ENCODE measurements around the gene INMT. TPM values are rescaled to one million over a fixed set of nuclear protein-coding genes. Genes with fewer than 3 reads are reported as not detected.

The INMT gene
- total and polyA plus RNA-seq, 2 experiments from 2014 or later: 0.79 to 1.1 TPM

DNA sequence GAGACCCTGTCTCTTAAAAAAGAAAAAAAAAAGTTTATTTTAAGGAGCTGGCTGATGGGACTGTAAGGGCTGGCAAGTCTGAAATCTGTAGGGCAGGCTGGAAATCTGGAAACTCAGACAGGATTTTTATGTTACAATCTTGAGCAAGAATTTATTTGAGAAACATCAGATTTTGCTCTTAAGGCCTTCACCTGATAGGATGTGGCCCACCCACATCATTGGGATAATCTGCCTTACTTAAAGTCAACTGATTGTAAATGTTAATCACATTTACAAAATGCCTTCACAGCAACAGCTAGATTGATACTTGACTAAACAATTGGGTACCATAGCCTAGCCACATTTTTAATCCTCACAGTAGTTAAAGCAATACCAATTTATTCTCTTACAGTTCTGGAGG lies 30.8 kb downstream of the INMT start:
- Mint-ChIP-seq H3K27ac (no peak overlapping the region), H3K4me1 (no peaks in the 10 kb centered on the region), H3K36me3 (ENCODE audit: low read depth) (peaks cover 13% of the 10 kb centered on the region), H3K9me3 (no peaks in the 10 kb centered on the region), H3K4me3 (no peak overlapping the region), H3K27me3 (ENCODE audit: insufficient read depth, low read depth, poor library complexity) (no peaks in the 10 kb centered on the region)
- no peaks in the 10 kb centered on the region for H3K4me1 ChIP-seq (ENCODE audit: insufficient read depth)
- H3K4me2 ChIP-seq: no peak overlapping the region
- H3K4me3 ChIP-seq: no peak overlapping the region
- ATAC-seq: no peak
- DNase-seq (ENCODE audit: low spot score): no peak
- no peak overlapping the region for H3K27ac ChIP-seq (ENCODE audit: low read depth)
- H2AFZ ChIP-seq: no peak overlapping the region
- TF ChIP-seq, protein P1, sequence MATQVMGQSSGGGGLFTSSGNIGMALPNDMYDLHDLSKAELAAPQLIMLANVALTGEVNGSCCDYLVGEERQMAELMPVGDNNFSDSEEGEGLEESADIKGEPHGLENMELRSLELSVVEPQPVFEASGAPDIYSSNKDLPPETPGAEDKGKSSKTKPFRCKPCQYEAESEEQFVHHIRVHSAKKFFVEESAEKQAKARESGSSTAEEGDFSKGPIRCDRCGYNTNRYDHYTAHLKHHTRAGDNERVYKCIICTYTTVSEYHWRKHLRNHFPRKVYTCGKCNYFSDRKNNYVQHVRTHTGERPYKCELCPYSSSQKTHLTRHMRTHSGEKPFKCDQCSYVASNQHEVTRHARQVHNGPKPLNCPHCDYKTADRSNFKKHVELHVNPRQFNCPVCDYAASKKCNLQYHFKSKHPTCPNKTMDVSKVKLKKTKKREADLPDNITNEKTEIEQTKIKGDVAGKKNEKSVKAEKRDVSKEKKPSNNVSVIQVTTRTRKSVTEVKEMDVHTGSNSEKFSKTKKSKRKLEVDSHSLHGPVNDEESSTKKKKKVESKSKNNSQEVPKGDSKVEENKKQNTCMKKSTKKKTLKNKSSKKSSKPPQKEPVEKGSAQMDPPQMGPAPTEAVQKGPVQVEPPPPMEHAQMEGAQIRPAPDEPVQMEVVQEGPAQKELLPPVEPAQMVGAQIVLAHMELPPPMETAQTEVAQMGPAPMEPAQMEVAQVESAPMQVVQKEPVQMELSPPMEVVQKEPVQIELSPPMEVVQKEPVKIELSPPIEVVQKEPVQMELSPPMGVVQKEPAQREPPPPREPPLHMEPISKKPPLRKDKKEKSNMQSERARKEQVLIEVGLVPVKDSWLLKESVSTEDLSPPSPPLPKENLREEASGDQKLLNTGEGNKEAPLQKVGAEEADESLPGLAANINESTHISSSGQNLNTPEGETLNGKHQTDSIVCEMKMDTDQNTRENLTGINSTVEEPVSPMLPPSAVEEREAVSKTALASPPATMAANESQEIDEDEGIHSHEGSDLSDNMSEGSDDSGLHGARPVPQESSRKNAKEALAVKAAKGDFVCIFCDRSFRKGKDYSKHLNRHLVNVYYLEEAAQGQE (IDR thresholded peaks at IDR 0.05; ENCODE audit: unreplicated experiment): no peak
- TF ChIP-seq, protein P2, sequence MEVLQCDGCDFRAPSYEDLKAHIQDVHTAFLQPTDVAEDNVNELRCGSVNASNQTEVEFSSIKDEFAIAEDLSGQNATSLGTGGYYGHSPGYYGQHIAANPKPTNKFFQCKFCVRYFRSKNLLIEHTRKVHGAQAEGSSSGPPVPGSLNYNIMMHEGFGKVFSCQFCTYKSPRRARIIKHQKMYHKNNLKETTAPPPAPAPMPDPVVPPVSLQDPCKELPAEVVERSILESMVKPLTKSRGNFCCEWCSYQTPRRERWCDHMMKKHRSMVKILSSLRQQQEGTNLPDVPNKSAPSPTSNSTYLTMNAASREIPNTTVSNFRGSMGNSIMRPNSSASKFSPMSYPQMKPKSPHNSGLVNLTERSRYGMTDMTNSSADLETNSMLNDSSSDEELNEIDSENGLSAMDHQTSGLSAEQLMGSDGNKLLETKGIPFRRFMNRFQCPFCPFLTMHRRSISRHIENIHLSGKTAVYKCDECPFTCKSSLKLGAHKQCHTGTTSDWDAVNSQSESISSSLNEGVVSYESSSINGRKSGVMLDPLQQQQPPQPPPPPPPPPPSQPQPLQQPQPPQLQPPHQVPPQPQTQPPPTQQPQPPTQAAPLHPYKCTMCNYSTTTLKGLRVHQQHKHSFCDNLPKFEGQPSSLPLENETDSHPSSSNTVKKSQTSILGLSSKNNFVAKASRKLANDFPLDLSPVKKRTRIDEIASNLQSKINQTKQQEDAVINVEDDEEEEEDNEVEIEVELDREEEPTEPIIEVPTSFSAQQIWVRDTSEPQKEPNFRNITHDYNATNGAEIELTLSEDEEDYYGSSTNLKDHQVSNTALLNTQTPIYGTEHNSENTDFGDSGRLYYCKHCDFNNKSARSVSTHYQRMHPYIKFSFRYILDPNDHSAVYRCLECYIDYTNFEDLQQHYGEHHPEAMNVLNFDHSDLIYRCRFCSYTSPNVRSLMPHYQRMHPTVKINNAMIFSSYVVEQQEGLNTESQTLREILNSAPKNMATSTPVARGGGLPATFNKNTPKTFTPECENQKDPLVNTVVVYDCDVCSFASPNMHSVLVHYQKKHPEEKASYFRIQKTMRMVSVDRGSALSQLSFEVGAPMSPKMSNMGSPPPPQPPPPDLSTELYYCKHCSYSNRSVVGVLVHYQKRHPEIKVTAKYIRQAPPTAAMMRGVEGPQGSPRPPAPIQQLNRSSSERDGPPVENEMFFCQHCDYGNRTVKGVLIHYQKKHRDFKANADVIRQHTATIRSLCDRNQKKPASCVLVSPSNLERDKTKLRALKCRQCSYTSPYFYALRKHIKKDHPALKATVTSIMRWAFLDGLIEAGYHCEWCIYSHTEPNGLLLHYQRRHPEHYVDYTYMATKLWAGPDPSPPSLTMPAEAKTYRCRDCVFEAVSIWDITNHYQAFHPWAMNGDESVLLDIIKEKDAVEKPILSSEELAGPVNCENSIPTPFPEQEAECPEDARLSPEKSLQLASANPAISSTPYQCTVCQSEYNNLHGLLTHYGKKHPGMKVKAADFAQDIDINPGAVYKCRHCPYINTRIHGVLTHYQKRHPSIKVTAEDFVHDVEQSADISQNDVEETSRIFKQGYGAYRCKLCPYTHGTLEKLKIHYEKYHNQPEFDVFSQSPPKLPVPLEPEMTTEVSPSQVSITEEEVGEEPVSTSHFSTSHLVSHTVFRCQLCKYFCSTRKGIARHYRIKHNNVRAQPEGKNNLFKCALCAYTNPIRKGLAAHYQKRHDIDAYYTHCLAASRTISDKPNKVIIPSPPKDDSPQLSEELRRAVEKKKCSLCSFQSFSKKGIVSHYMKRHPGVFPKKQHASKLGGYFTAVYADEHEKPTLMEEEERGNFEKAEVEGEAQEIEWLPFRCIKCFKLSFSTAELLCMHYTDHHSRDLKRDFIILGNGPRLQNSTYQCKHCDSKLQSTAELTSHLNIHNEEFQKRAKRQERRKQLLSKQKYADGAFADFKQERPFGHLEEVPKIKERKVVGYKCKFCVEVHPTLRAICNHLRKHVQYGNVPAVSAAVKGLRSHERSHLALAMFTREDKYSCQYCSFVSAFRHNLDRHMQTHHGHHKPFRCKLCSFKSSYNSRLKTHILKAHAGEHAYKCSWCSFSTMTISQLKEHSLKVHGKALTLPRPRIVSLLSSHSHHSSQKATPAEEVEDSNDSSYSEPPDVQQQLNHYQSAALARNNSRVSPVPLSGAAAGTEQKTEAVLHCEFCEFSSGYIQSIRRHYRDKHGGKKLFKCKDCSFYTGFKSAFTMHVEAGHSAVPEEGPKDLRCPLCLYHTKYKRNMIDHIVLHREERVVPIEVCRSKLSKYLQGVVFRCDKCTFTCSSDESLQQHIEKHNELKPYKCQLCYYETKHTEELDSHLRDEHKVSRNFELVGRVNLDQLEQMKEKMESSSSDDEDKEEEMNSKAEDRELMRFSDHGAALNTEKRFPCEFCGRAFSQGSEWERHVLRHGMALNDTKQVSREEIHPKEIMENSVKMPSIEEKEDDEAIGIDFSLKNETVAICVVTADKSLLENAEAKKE (CRISPR knock-in tag; IDR thresholded peaks at IDR 0.05): no peak
- TF ChIP-seq STAT1 (IDR thresholded peaks at IDR 0.05; ENCODE audit: unreplicated experiment) (no peak), JUNB (IDR thresholded peaks at IDR 0.05; ENCODE audit: unreplicated experiment) (no peak), NANOG (IDR thresholded peaks at IDR 0.05; ENCODE audit: borderline replicate concordance) (no peak), POLR2AphosphoS5 (IDR thresholded peaks at IDR 0.05; ENCODE audit: low read depth) (no peak), ZNF114 (CRISPR knock-in tag; IDR thresholded peaks at IDR 0.05) (no peak), EZH2 (IDR thresholded peaks at IDR 0.05; ENCODE audit: low read depth, unreplicated experiment) (no peak), EZH2phosphoT487 (IDR thresholded peaks at IDR 0.05; ENCODE audit: unreplicated experiment) (no peak), ZNF331 (CRISPR knock-in tag; IDR thresholded peaks at IDR 0.05; ENCODE audit: low read depth) (no peak), CREB1 (CRISPR knock-in tag; IDR thresholded peaks at IDR 0.05; ENCODE audit: low read depth) (no peak)
- TF ChIP-seq, protein P3, sequence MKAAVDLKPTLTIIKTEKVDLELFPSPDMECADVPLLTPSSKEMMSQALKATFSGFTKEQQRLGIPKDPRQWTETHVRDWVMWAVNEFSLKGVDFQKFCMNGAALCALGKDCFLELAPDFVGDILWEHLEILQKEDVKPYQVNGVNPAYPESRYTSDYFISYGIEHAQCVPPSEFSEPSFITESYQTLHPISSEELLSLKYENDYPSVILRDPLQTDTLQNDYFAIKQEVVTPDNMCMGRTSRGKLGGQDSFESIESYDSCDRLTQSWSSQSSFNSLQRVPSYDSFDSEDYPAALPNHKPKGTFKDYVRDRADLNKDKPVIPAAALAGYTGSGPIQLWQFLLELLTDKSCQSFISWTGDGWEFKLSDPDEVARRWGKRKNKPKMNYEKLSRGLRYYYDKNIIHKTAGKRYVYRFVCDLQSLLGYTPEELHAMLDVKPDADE (IDR thresholded peaks at IDR 0.05): no peak
- TF ChIP-seq, protein P4, sequence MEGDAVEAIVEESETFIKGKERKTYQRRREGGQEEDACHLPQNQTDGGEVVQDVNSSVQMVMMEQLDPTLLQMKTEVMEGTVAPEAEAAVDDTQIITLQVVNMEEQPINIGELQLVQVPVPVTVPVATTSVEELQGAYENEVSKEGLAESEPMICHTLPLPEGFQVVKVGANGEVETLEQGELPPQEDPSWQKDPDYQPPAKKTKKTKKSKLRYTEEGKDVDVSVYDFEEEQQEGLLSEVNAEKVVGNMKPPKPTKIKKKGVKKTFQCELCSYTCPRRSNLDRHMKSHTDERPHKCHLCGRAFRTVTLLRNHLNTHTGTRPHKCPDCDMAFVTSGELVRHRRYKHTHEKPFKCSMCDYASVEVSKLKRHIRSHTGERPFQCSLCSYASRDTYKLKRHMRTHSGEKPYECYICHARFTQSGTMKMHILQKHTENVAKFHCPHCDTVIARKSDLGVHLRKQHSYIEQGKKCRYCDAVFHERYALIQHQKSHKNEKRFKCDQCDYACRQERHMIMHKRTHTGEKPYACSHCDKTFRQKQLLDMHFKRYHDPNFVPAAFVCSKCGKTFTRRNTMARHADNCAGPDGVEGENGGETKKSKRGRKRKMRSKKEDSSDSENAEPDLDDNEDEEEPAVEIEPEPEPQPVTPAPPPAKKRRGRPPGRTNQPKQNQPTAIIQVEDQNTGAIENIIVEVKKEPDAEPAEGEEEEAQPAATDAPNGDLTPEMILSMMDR (conservative IDR thresholded peaks at IDR 0.05; ENCODE audit: low read depth in 2 of 2): no peak
- no peaks in the 10 kb centered on the region for H3K27me3 ChIP-seq (ENCODE audit: insufficient read depth)
- H3K79me2 ChIP-seq (replicated peaks; ENCODE audit: insufficient read depth): no peaks in the 10 kb centered on the region
- H3K36me3 ChIP-seq (ENCODE audit: insufficient read depth): peaks cover 5% of the 10 kb centered on the region; the same call in 1 of the 2 replicates
- H4K20me1 ChIP-seq (replicated peaks; ENCODE audit: insufficient read depth): no peaks in the 10 kb centered on the region
- H3K9me2 ChIP-seq (ENCODE audit: insufficient read depth): no peaks in the 10 kb centered on the region
- no peaks in the 10 kb centered on the region for H3F3A ChIP-seq (replicated peaks; ENCODE audit: low read depth)

Measured in GM23338 (cell line).